NT2/D1 (cell line): ENCODE results near the gene CIDEA.

Experiments
- SUZ12 ChIP-seq: IDR thresholded peaks from 2 replicates; pipeline ENCODE4 v1.6.1; 2011; ENCODE audit not compliant: insufficient read length, insufficient read depth; ENCODE audit errors: extremely low read depth
- YY1 ChIP-seq: IDR thresholded peaks from 2 replicates; pipeline ENCODE4 v1.6.1; 2011; ENCODE audit not compliant: insufficient read length, insufficient read depth

- TF ChIP-seq YY1, result no peak
- TF ChIP-seq SUZ12, result no peak
These were observed 53.7 kb downstream of the CIDEA start, which contains the start of gene TUBB6 for GRCh38 chr18:12307701-12308385.
